Smooth muscle cell (in vitro differentiated cells): ENCODE data around the gene WDR44. TPM values are rescaled to one million over a fixed set of nuclear protein-coding genes. Genes with fewer than 3 reads are reported as not detected.

ENCODE experiments used
- DNase-seq: peaks from one replicate; lab custom pipeline; 2025; ENCODE audit not compliant: unreplicated experiment; lab: John Stamatoyannopoulos, UW
- H2AFZ ChIP-seq: fragments of 200-600 bp; sonication (generic); 2 replicates; pipeline ENCODE4 v1.6.0; 2016; ENCODE audit warnings: antibody characterized with exemption, low read depth, mild to moderate bottlenecking
- H3F3A ChIP-seq: fragments of 200-600 bp; sonication (generic); 2 replicates; pipeline ENCODE4 v1.6.0; 2017; ENCODE audit warnings: antibody characterized with exemption, low read depth
- H3K27ac ChIP-seq: fragments of 200-600 bp; sonication (generic); 2 replicates; pipeline ENCODE4 v1.5.1; 2016; ENCODE audit warnings: low read depth, mild to moderate bottlenecking
- H3K27me3 ChIP-seq: fragments of 200-600 bp; sonication (generic); 2 replicates; pipeline ENCODE4 v1.6.1; 2016; ENCODE audit warnings: low read depth, mild to moderate bottlenecking
- H3K36me3 ChIP-seq: fragments of 200-600 bp; sonication (generic); 2 replicates; pipeline ENCODE4 v1.5.1; 2016; ENCODE audit warnings: low read depth
- H3K4me1 ChIP-seq: fragments of 200-600 bp; sonication (generic); 2 replicates; pipeline ENCODE4 v1.5.1; 2016; ENCODE audit warnings: low read depth
- H3K4me2 ChIP-seq: fragments of 200-600 bp; sonication (generic); 2 replicates; pipeline ENCODE4 v1.6.0; 2016; ENCODE audit warnings: mild to moderate bottlenecking
- H3K4me3 ChIP-seq: fragments of 200-600 bp; sonication (generic); 2 replicates; pipeline ENCODE4 v1.5.1; 2016; ENCODE audit warnings: mild to moderate bottlenecking
- H3K79me2 ChIP-seq: fragments of 200-600 bp; sonication (generic); 2 replicates; pipeline ENCODE4 v1.6.0; 2016; ENCODE audit warnings: low read depth, mild to moderate bottlenecking
- H3K9ac ChIP-seq: fragments of 200-600 bp; sonication (generic); 2 replicates; pipeline ENCODE4 v1.6.0; 2016; ENCODE audit warnings: low read depth
- H3K9me3 ChIP-seq: fragments of 200-600 bp; sonication (generic); replicated peaks from 2 replicates; pipeline ENCODE4 v1.5.1; 2016; ENCODE audit warnings: low read depth
- H4K20me1 ChIP-seq: fragments of 200-600 bp; sonication (generic); 2 replicates; pipeline ENCODE4 v1.6.0; 2016; ENCODE audit warnings: low read depth
- WGBS: methylation state at CpG from one replicate; pipeline ENCODE4 v1.1.7; 2016; ENCODE audit warnings: low lambda C conversion rate; 5-methylcytosine and 5-hydroxymethylcytosine counted together
- polyA plus RNA-seq: library from polyadenylated mRNA; unstranded; fragments of >200 nt; fragmentation: Nextera tagmentation; extraction: Ambion mirVana; gene quantifications from 2 replicates; pipeline ENCODE4 v1.2.1, GENCODE V29; 2016
- total RNA-seq: library from RNA; depleted of rRNA; stranded (reverse); fragments of >200 nt; gene quantifications from 2 replicates; pipeline ENCODE4 v1.2.3, GENCODE V29; 2014
- TF ChIP-seq, protein P1 (sequence below): fragments of 200-600 bp; sonication (generic); IDR thresholded peaks from 2 replicates; pipeline ENCODE4 v1.5.1; 2017; ENCODE audit warnings: borderline replicate concordance, mild to moderate bottlenecking, antibody characterized with exemption; ENCODE audit not compliant: insufficient read depth, poor library complexity, severe bottlenecking

Gene WDR44
- total and polyA plus RNA-seq, 2 experiments from 2014 or later = 10.0 to 18.4 TPM

DNA sequence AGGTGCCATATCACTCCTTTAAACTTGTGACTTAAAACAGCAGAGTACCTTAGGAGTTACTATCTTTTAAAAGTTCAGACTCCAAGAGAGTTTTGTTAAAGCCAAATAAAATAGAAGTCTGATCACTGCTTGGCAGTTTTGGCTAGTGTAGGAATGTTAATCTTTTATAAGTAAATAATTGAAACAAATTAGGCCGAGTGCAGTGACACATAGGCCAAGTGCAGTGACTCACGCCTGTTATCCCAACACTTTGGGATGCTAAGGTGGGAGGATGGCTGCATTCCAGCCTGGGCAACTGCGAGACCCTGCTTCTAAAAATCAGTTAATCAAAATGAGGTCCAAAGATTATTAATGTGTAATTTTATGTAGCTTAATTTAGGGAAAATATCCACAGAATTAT is 37.2 kb downstream of the WDR44 start:
- DNase-seq = no peak
- TF ChIP-seq, protein P1, sequence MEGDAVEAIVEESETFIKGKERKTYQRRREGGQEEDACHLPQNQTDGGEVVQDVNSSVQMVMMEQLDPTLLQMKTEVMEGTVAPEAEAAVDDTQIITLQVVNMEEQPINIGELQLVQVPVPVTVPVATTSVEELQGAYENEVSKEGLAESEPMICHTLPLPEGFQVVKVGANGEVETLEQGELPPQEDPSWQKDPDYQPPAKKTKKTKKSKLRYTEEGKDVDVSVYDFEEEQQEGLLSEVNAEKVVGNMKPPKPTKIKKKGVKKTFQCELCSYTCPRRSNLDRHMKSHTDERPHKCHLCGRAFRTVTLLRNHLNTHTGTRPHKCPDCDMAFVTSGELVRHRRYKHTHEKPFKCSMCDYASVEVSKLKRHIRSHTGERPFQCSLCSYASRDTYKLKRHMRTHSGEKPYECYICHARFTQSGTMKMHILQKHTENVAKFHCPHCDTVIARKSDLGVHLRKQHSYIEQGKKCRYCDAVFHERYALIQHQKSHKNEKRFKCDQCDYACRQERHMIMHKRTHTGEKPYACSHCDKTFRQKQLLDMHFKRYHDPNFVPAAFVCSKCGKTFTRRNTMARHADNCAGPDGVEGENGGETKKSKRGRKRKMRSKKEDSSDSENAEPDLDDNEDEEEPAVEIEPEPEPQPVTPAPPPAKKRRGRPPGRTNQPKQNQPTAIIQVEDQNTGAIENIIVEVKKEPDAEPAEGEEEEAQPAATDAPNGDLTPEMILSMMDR = no peak
- no peaks in the 10 kb centered on the region for H3K9me3 ChIP-seq
- H3K27me3 ChIP-seq = no peaks in the 10 kb centered on the region
- no peaks in the 10 kb centered on the region for H3F3A ChIP-seq
- H3K79me2 ChIP-seq = no peaks in the 10 kb centered on the region
- H4K20me1 ChIP-seq = peaks cover 42% of the 10 kb centered on the region
- H2AFZ ChIP-seq = no peak overlapping the region
- no peaks in the 10 kb centered on the region for H3K4me1 ChIP-seq
- no peaks in the 10 kb centered on the region for H3K36me3 ChIP-seq
- H3K4me3 ChIP-seq = no peak overlapping the region
- H3K27ac ChIP-seq = peak overlapping the region; percentile 47
- 47% methylated on average over 3 of the region's 3 CpGs for WGBS
- H3K9ac ChIP-seq = no peak overlapping the region
- H3K4me2 ChIP-seq = no peak overlapping the region

DNA sequence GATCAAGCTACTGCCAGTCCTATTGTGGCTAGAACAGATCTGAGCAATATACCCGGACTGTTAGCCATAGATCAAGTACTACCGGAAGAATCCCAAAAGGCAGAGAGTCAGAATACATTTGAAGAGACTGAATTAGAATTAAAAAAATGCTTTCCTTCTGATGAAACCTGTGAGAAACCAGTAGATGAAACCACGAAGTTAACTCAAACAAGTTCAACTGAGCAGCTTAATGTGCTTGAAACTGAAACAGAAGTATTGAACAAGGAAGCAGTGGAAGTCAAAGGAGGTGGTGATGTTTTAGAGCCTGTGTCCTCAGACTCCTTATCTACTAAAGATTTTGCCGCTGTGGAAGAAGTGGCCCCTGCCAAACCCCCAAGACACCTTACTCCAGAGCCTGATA is 46.8 kb downstream of the WDR44 start:
- Histone ChIP-seq H3K4me3 (no peak overlapping the region), H3K4me2 (no peak overlapping the region), H2AFZ (no peak overlapping the region), H3K36me3 (no peaks in the 10 kb centered on the region), H3K27ac (no peak overlapping the region), H3K4me1 (no peaks in the 10 kb centered on the region), H3F3A (no peaks in the 10 kb centered on the region), H4K20me1 (peaks cover 3% of the 10 kb centered on the region), H3K9me3 (peaks cover 8% of the 10 kb centered on the region), H3K9ac (no peak overlapping the region), H3K79me2 (no peaks in the 10 kb centered on the region), H3K27me3 (no peaks in the 10 kb centered on the region)
- no peak for DNase-seq
- whole genome bisulfite sequencing = 83% methylated on average over 4 of the region's 4 CpGs
- TF ChIP-seq, protein P1 = no peak

DNA sequence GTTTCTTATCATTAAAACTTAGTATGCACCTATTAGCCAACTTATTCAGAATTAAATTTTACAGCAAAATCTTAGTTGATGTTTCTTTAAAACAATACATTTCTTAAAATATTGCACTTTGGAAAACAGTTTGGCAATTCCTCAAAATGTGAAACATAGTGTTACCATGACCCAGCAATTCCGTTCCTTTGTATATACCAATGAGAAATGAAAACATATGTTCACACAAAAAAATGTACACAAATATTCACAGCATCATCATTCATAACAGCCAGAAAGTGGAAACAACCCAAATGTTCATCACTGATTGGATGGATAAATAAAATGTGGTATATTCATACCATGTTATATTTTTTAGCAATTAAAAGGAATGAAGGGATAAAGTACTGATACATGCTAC is 50.2 kb downstream of the WDR44 start:
- no peaks in the 10 kb centered on the region for H3K79me2 ChIP-seq
- peaks cover 3% of the 10 kb centered on the region for H4K20me1 ChIP-seq
- no peak overlapping the region for H3K27ac ChIP-seq
- no peak overlapping the region for H2AFZ ChIP-seq
- WGBS = 89% methylated on average over 1 of the region's 1 CpG
- no peak overlapping the region for H3K4me3 ChIP-seq
- no peaks in the 10 kb centered on the region for H3F3A ChIP-seq
- no peaks in the 10 kb centered on the region for H3K9me3 ChIP-seq
- no peak for DNase-seq
- no peaks in the 10 kb centered on the region for H3K27me3 ChIP-seq
- TF ChIP-seq, protein P1 = no peak
- no peak overlapping the region for H3K4me2 ChIP-seq
- no peaks in the 10 kb centered on the region for H3K36me3 ChIP-seq
- H3K9ac ChIP-seq = no peak overlapping the region
- H3K4me1 ChIP-seq = no peaks in the 10 kb centered on the region

DNA sequence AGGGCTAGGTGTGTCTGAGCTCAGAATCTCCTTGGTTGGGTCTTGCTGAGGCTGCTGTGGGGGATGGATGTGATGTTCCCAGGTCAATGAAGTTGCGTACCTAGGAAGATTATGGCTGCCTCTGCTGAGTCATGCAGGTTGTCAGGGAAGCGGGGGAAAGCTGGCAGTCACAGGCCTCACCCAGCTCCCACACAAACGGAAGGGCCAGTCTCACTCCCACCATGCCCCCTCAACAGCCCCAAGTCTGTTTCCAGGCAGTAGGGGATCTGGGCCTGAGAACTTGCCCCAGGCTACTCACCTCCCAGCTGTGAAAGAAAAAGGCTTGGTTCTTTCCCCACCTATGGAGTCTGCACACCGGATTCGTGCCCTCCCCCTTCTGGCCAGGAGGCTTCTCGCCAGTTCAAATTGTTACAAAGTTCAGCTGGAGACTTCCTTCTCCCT is 72.9 kb downstream of the WDR44 start:
- Histone ChIP-seq H4K20me1 (no peaks in the 10 kb centered on the region), H3K79me2 (no peaks in the 10 kb centered on the region), H3F3A (no peaks in the 10 kb centered on the region), H3K9ac (no peak overlapping the region), H2AFZ (no peak overlapping the region), H3K4me3 (no peak overlapping the region), H3K36me3 (no peaks in the 10 kb centered on the region), H3K4me1 (no peaks in the 10 kb centered on the region), H3K4me2 (no peak overlapping the region), H3K9me3 (no peaks in the 10 kb centered on the region), H3K27ac (no peak overlapping the region), H3K27me3 (no peaks in the 10 kb centered on the region)
- no peak for DNase-seq
- TF ChIP-seq, protein P1 = no peak
- WGBS = 77% methylated on average over 6 of the region's 6 CpGs
